Testis (tissue), 5 donors: ENCODE data around the gene LGALS8. TPM values are rescaled to one million over a fixed set of nuclear protein-coding genes. Genes with fewer than 3 reads are reported as not detected.

Experiments used
- DNase-seq: peaks from one replicate; pipeline ENCODE4 v3.0.0-alpha.2; 2019
- H3K27ac ChIP-seq, 2 donors: fragments of 200-600 bp; sonication (generic); one replicate each; pipeline ENCODE4 v1.5.1; 2019
- H3K27me3 ChIP-seq: fragments of 200-600 bp; sonication (generic); one replicate; pipeline ENCODE4 v1.5.1; 2019
- H3K36me3 ChIP-seq: fragments of 200-600 bp; sonication (generic); one replicate; pipeline ENCODE4 v1.5.1; 2017; ENCODE audit warnings: low read depth; ENCODE audit errors: missing control alignments
- H3K4me1 ChIP-seq: fragments of 200-600 bp; sonication (generic); one replicate; pipeline ENCODE4 v1.5.1; 2019
- H3K4me3 ChIP-seq, 2 donors: fragments of 200-600 bp; sonication (generic); one replicate each; pipeline ENCODE4 v1.5.1; 2017 to 2019
- H3K9me3 ChIP-seq: fragments of 200-600 bp; sonication (generic); one replicate; pipeline ENCODE4 v1.5.1; 2017
- CTCF ChIP-seq, 3 experiments: fragments of 450-650 bp in 2 of 3; fragments of 200-600 bp in 1 of 3; sonication (generic) in 1 of 3; IDR thresholded peaks; one replicate each; pipeline ENCODE4 v1.5.1; 2016 to 2019; ENCODE audit warnings: antibody characterized with exemption in 3 of 3, mild to moderate bottlenecking in 2 of 3, moderate library complexity in 1 of 3
- POLR2A ChIP-seq: fragments of 450-650 bp; IDR thresholded peaks from one replicate; pipeline ENCODE4 v1.6.1; 2017; ENCODE audit warnings: antibody characterized with exemption, mild to moderate bottlenecking, moderate library complexity
- WGBS, 2 donors: methylation state at CpG; one replicate each; pipeline ENCODE4 v1.1.5; 2018; 5-methylcytosine and 5-hydroxymethylcytosine counted together
- intact Hi-C: fragments of 100-400 bp; cut with DNase I; formaldehyde crosslinking; loops from one replicate; pipeline ENCODE4 v1.15.1; 2023; ENCODE audit warnings: low total_unique reads
- long read RNA-seq, 2 donors: transcript quantifications; one replicate each; lab custom pipeline, GENCODE V29; 2026
- polyA plus RNA-seq: library from polyadenylated mRNA; stranded (reverse); fragments of 350-450 nt; fragmentation: Illumina TruSeq; extraction: RNeasy Lipid Tissue Mini Kit (QIAGEN cat#74804); gene quantifications from one replicate; pipeline ENCODE4 v1.2.3, GENCODE V29; 2014; ENCODE audit warnings: low read depth, low replicate concordance; ENCODE audit not compliant: insufficient read depth
- total RNA-seq, 2 donors: library from RNA; depleted of rRNA; stranded (reverse); fragments of >200 nt; gene quantifications; one replicate each; pipeline ENCODE4 v1.2.3, GENCODE V29; 2016

The LGALS8 gene
- total RNA-seq = 100 to 1,000 TPM; 115 to 122 TPM
- 114 TPM for polyA plus RNA-seq
- long read RNA-seq, donor 1, full-length matches to known transcripts = 19 of 19 reads
- long read RNA-seq, donor 1, partial matches to known transcripts = 0 of 19 reads
- long read RNA-seq, donor 1, other reads (novel, unspliced or antisense) = 0 of 19 reads
- long read RNA-seq, donor 2, full-length matches to known transcripts = 10 of 15 reads
- long read RNA-seq, donor 2, partial matches to known transcripts = 5 of 15 reads
- long read RNA-seq, donor 2, other reads (novel, unspliced or antisense) = 0 of 15 reads

GRCh38 chr1:236523704-236524141, at the start of gene LGALS8:
Gene LGALS8, plus strand, starts transcription at chr1:236523982. Its CDS starts 2,089 bp downstream, at chr1:236526071.
- Histone ChIP-seq H3K36me3 (no peaks in the 10 kb centered on the region), H3K9me3 (no peaks in the 10 kb centered on the region), H3K4me1 (peaks cover 9% of the 10 kb centered on the region), H3K27me3 (no peaks in the 10 kb centered on the region), H3K27ac (peak within 1 kb of the TSS; percentile 82 to 89), H3K4me3 (peak within 1 kb of the TSS; percentile 86 to 97)
- DNase-seq = peak; percentile 93
- TF ChIP-seq POLR2A = no peak
- no peak for TF ChIP-seq CTCF (IDR thresholded peaks at IDR 0.05)
- intact Hi-C loops = no loop called here
- 0 to 1% methylated on average over 19 to 34 of the region's 35 CpGs for WGBS, 2 donors

GRCh38 chr1:236476019-236476418, 47.8 kb upstream of the LGALS8 start:
- Histone ChIP-seq H3K4me3 (no peak overlapping the region), H3K9me3 (no peaks in the 10 kb centered on the region), H3K27ac (no peak overlapping the region), H3K27me3 (no peaks in the 10 kb centered on the region), H3K4me1 (peaks cover 13% of the 10 kb centered on the region), H3K36me3 (no peaks in the 10 kb centered on the region)
- WGBS, 2 donors = 86 to 94% methylated on average over 5 of the region's 5 CpGs
- DNase-seq = no peak
- TF ChIP-seq CTCF (IDR thresholded peaks at IDR 0.05) (no peak), POLR2A (no peak)
- intact Hi-C loops = no loop called here

DNA sequence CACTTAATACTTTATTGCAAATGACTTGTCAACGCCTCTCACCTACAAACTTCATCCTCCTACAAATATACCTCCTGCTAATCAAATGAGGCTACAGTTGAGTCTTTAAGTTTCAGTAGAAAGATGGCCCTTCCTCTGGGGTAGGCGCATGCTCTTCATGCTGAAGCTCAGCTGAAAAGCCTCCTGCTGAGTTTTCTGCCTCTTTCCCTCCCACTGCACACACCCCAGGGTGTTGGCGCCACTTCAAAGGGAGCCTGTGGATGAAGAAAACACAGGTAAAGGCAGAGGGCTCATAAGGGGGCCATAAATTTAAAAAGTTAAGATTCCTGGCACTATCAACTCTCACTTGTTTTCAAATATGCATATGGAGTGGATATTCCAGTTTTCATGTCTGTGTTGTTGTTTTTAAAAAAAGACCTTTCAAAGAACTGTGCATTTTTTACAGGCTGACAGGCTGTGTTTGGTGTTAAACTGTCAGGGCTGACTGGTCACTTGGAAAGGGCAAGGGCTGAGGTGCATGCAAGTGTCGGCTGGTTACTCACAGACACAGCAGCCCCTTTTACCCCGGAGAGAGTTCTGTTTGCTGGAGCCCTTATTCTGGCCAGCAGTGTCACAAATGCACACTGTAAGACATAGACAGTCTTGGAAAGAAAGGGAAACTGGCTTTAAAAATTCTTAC, 42.9 kb upstream of the LGALS8 start:
- no peak overlapping the region for H3K27ac ChIP-seq
- TF ChIP-seq CTCF (IDR thresholded peaks at IDR 0.05) = no peak
- no peak for TF ChIP-seq POLR2A
- DNase-seq = no peak
- no peaks in the 10 kb centered on the region for H3K27me3 ChIP-seq
- no peaks in the 10 kb centered on the region for H3K4me1 ChIP-seq
- no peaks in the 10 kb centered on the region for H3K9me3 ChIP-seq
- 69 to 74% methylated on average over 5 of the region's 5 CpGs for WGBS, 2 donors
- intact Hi-C loops = no loop called here
- H3K36me3 ChIP-seq = no peaks in the 10 kb centered on the region
- no peak overlapping the region for H3K4me3 ChIP-seq

- DNase-seq = no peak
- no peaks in the 10 kb centered on the region for H3K4me1 ChIP-seq
- no peaks in the 10 kb centered on the region for H3K36me3 ChIP-seq
- 84 to 87% methylated on average over 13 to 14 of the region's 14 CpGs for WGBS, 2 donors
- no peaks in the 10 kb centered on the region for H3K27me3 ChIP-seq
- no peaks in the 10 kb centered on the region for H3K9me3 ChIP-seq
- intact Hi-C loops = no loop called here
- no peak overlapping the region for H3K27ac ChIP-seq
- TF ChIP-seq POLR2A (no peak), CTCF (IDR thresholded peaks at IDR 0.05) (no peak)
- no peak overlapping the region for H3K4me3 ChIP-seq
Observed at GRCh38 chr1:236484310-236484971, 39.3 kb upstream of the LGALS8 start.
